ENCODE data around the gene MACF1. TPM values are rescaled to one million over a fixed set of nuclear protein-coding genes. Genes with fewer than 3 reads are reported as not detected.

The MACF1 gene
- total RNA-seq, 1 donor from 2014 or later = 301 TPM

DNA sequence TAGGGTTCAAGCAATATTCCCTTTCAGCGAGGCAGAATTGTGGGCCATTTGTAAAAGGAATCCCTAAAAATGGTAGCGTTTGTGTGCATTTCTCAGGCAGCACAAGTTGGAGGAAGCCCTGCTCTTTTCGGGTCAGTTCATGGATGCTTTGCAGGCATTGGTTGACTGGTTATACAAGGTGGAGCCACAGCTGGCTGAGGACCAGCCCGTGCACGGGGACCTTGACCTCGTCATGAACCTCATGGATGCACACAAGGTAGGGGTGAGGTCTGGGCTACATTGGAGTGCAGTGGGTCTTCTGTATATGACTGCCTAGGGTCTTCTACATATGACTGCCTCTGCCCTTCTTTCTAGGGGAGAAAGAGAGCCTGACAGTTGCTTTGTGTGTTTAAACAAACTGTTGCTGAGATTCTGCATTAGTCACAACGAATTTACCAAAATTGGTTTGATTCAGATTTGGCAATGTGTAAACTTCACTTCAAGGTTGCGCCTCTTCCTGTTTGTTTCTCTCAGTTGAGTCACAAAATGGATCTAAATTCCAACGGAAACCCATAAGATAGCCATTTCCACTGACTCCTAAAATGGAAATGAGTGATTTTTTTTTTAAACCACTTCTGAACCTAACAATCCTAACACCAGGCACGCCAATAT, 246.6 kb downstream of the MACF1 start:
- no peaks in the 10 kb centered on the region for H3K9me3 Mint-ChIP-seq
- no peaks in the 10 kb centered on the region for H3K4me1 Mint-ChIP-seq
- no peak overlapping the region for H3K27ac Mint-ChIP-seq
- H3K4me3 Mint-ChIP-seq = no peak overlapping the region
- peaks cover 60% of the 10 kb centered on the region for H3K36me3 Mint-ChIP-seq
- H3K27me3 Mint-ChIP-seq (ENCODE audit: low read depth) = no peaks in the 10 kb centered on the region
- no peak for DNase-seq (ENCODE audit: low spot score in 2 of 2, unreplicated experiment in 2 of 2)
- TF ChIP-seq, protein P1, sequence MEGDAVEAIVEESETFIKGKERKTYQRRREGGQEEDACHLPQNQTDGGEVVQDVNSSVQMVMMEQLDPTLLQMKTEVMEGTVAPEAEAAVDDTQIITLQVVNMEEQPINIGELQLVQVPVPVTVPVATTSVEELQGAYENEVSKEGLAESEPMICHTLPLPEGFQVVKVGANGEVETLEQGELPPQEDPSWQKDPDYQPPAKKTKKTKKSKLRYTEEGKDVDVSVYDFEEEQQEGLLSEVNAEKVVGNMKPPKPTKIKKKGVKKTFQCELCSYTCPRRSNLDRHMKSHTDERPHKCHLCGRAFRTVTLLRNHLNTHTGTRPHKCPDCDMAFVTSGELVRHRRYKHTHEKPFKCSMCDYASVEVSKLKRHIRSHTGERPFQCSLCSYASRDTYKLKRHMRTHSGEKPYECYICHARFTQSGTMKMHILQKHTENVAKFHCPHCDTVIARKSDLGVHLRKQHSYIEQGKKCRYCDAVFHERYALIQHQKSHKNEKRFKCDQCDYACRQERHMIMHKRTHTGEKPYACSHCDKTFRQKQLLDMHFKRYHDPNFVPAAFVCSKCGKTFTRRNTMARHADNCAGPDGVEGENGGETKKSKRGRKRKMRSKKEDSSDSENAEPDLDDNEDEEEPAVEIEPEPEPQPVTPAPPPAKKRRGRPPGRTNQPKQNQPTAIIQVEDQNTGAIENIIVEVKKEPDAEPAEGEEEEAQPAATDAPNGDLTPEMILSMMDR (IDR thresholded peaks at IDR 0.05; ENCODE audit: unreplicated experiment) = no peak

DNA sequence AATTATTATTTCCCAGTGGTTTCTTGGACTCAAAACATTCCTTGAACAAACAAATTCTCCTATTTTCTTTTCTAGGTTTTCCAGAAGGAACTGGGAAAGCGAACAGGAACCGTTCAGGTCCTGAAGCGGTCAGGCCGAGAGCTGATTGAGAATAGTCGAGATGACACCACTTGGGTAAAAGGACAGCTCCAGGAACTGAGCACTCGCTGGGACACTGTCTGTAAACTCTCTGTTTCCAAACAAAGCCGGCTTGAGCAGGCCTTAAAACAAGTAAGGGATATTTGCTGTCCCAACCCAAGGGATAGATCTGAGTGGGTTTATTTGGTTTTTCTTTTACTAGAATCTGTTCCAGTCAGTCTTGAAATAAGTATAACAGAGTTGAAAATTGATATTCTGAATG, 247.6 kb downstream of the MACF1 start:
- Mint-ChIP-seq H3K27me3 (ENCODE audit: low read depth) (no peaks in the 10 kb centered on the region), H3K4me1 (no peaks in the 10 kb centered on the region), H3K4me3 (no peak overlapping the region), H3K9me3 (no peaks in the 10 kb centered on the region), H3K27ac (no peak overlapping the region), H3K36me3 (peaks cover 63% of the 10 kb centered on the region)
- TF ChIP-seq, protein P1 (IDR thresholded peaks at IDR 0.05; ENCODE audit: unreplicated experiment) = no peak
- no peak for DNase-seq (ENCODE audit: low spot score in 2 of 2, unreplicated experiment in 2 of 2)

DNA sequence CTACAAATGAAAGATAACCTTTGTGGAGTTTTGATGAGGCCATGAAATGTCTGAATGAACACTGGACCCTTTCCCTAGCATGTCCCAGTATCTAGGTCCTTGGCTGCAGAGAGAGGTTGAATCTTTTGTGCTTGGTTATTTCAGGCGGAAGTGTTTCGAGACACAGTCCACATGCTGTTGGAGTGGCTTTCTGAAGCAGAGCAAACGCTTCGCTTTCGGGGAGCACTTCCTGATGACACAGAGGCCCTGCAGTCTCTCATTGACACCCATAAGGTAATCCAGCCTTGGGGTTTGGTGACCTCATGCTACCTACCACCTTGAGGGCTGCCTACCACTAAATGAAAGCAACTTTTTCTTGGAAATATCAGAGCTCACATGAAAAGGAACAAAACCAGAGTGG, 248.0 kb downstream of the MACF1 start:
- Mint-ChIP-seq H3K9me3 (no peaks in the 10 kb centered on the region), H3K27ac (no peak overlapping the region), H3K27me3 (ENCODE audit: low read depth) (no peaks in the 10 kb centered on the region), H3K4me3 (no peak overlapping the region), H3K36me3 (peaks cover 63% of the 10 kb centered on the region), H3K4me1 (no peaks in the 10 kb centered on the region)
- DNase-seq (ENCODE audit: low spot score in 2 of 2, unreplicated experiment in 2 of 2) = no peak
- TF ChIP-seq, protein P1 (IDR thresholded peaks at IDR 0.05; ENCODE audit: unreplicated experiment) = no peak

DNA sequence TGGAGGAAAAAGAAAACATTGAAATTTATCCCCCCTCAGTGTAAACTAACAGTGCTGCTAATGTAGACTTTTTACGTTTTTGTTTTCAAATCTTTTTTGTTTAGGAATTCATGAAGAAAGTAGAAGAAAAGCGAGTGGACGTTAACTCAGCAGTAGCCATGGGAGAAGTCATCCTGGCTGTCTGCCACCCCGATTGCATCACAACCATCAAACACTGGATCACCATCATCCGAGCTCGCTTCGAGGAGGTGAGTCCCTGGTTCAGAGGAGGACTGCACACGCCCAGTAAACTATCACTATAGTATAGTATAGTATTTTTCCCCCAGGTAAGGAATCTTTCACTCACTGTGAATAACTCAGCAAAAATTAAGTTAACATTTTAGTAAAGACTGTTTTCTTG, 249.1 kb downstream of the MACF1 start:
- Mint-ChIP-seq H3K9me3 (no peaks in the 10 kb centered on the region), H3K36me3 (peaks cover 64% of the 10 kb centered on the region), H3K27me3 (ENCODE audit: low read depth) (no peaks in the 10 kb centered on the region), H3K4me1 (no peaks in the 10 kb centered on the region), H3K4me3 (no peak overlapping the region), H3K27ac (no peak overlapping the region)
- TF ChIP-seq, protein P1 (IDR thresholded peaks at IDR 0.05; ENCODE audit: unreplicated experiment) = no peak
- no peak for DNase-seq (ENCODE audit: low spot score in 2 of 2, unreplicated experiment in 2 of 2)

DNA sequence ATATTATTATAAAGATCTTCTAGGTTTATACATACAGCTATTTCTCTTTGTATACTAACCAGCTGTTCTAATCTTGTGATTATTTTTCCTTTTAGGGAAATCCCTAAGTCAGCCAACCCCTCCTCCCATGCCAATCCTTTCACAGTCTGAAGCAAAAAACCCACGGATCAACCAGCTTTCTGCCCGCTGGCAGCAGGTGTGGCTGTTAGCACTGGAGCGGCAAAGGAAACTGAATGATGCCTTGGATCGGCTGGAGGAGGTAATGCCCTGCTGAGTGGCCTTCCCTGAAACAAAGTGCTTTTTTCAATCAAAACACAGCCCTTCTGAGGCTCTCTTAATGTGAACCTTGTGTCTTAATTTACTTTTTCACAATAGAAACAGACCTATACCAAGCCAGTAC, 254.5 kb downstream of the MACF1 start:
- H3K36me3 Mint-ChIP-seq = peaks cover 69% of the 10 kb centered on the region
- H3K4me3 Mint-ChIP-seq = no peak overlapping the region
- H3K4me1 Mint-ChIP-seq = no peaks in the 10 kb centered on the region
- no peaks in the 10 kb centered on the region for H3K9me3 Mint-ChIP-seq
- no peak for DNase-seq (ENCODE audit: low spot score in 2 of 2, unreplicated experiment in 2 of 2)
- no peaks in the 10 kb centered on the region for H3K27me3 Mint-ChIP-seq (ENCODE audit: low read depth)
- H3K27ac Mint-ChIP-seq = no peak overlapping the region
- TF ChIP-seq, protein P1 (IDR thresholded peaks at IDR 0.05; ENCODE audit: unreplicated experiment) = no peak

DNA sequence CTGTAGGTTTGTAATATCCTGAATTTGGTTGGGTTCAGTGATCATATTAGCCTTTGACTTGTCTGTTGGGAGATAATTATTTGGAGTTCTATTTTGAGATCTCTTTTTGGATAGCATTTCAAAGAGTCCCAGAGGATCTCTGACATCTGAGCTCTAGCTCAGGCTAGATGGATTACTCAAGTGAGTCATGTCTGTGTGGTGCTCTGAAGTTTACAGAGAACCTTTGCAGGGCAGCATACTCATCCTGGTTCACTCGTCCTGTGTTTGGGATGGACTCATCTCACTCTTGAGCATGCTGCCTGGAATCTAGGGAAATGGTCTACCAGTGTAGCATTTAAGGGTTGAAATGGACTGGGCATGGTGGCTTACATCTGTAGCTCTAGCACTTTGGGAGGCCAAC, 257.6 kb downstream of the MACF1 start:
- peaks cover 63% of the 10 kb centered on the region for H3K36me3 Mint-ChIP-seq

More for the DNA sequence above, 257.6 kb downstream of the MACF1 start:
- Mint-ChIP-seq H3K4me1 (no peaks in the 10 kb centered on the region), H3K27ac (no peak overlapping the region), H3K27me3 (ENCODE audit: low read depth) (no peaks in the 10 kb centered on the region), H3K9me3 (no peaks in the 10 kb centered on the region), H3K4me3 (no peak overlapping the region)
- no peak for DNase-seq (ENCODE audit: low spot score in 2 of 2, unreplicated experiment in 2 of 2)
- TF ChIP-seq, protein P1 (IDR thresholded peaks at IDR 0.05; ENCODE audit: unreplicated experiment) = no peak
